Choroid plexus epithelial cell (primary cell): Measurements from ENCODE around the gene AGT.

ENCODE experiments used
- DNase-seq: peaks from one replicate; pipeline ENCODE4 v3.0.0-alpha.2; 2010; ENCODE audit warnings: low read depth
- H3K4me3 ChIP-seq: 2 replicates; pipeline ENCODE4 v1.5.1; 2011; ENCODE audit warnings: low read depth, mild to moderate bottlenecking, control low read depth, low read length, moderate library complexity
- TF ChIP-seq, protein P1 (sequence below): conservative IDR thresholded peaks from 2 replicates; pipeline ENCODE4 v1.5.1; 2011; ENCODE audit warnings: low read depth, mild to moderate bottlenecking, control low read depth, inconsistent platforms, low read length, moderate library complexity

The AGT gene

DNA sequence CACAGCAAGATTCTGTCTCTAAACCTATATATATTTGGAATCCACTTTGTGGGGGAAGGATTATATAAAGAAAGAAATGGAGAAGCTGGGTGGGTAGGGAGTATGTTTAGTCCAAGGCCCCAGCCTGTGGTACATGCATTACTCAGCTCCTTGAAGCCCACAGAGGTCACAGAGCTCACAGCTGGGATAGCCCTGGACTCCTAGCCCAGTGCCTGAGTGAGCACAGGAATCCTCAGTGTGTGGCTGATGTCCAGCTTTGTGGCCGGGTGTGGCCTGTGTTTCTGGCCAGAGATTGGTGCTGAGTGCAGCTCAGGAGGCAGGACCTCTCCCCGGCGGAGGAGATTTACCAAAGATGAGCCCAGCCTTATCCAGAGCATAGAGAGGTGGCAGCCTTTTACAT, 40.9 kb upstream of the AGT start:
- peak; percentile 70 for DNase-seq
- H3K4me3 ChIP-seq = no peak overlapping the region
- TF ChIP-seq, protein P1, sequence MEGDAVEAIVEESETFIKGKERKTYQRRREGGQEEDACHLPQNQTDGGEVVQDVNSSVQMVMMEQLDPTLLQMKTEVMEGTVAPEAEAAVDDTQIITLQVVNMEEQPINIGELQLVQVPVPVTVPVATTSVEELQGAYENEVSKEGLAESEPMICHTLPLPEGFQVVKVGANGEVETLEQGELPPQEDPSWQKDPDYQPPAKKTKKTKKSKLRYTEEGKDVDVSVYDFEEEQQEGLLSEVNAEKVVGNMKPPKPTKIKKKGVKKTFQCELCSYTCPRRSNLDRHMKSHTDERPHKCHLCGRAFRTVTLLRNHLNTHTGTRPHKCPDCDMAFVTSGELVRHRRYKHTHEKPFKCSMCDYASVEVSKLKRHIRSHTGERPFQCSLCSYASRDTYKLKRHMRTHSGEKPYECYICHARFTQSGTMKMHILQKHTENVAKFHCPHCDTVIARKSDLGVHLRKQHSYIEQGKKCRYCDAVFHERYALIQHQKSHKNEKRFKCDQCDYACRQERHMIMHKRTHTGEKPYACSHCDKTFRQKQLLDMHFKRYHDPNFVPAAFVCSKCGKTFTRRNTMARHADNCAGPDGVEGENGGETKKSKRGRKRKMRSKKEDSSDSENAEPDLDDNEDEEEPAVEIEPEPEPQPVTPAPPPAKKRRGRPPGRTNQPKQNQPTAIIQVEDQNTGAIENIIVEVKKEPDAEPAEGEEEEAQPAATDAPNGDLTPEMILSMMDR = no peak

DNA sequence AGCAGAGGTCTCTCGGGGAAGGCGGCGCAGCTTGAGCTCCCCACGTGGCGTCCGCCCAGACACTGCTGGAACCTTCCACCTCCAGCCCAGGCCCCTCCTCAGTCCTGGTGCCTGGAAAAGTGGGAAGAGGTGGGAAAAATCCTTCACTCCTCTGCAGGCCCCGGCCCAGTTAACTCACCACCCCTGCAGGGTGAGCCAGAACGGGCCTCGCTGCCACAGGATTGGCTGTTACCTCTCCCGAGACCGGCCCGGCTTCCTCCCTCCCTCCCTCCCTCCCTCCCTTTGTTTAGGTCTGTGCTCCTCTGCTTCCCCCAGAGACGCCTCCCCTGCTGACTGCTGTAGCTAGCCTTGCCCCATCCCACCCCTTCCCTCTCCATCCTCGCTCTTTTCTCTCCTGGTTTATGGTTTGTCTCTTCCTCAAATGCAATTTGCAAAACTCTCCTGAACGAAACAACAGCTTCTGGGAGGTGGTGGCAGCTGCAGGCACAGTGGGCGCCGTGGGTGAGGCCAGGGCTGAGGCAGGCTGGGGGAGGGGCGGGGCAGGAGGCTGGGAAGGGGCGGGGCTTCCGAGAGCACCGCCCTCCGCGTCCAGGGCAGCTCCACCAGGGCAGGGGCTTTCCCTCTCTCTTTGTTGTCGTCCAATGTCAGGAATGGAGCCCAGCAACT, 39.8 kb upstream of the AGT start:
- TF ChIP-seq, protein P1 = no peak
- H3K4me3 ChIP-seq = peak overlapping the region; percentile 40
- peak; percentile 47 for DNase-seq

DNA sequence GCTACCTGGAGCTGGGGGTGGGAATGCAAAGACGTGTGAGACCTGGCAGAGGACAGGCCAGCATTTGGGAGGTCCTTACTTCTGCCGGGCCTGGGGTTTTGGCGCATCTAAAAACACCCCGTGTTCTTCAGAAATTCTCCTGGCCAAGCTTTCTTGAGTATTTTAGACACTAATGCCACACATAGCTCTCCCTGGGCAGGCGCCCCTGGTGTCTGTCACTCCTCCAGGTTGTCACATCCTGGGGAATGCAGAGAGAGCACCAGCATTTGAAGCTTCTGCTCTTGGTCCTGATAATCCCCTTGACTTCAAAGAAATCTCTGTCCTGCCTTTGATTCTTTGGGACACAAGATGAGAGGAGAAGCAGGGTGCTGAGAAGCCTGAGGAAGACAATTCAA, 39.3 kb upstream of the AGT start:
- no peak for DNase-seq
- no peak overlapping the region for H3K4me3 ChIP-seq
- TF ChIP-seq, protein P1 = no peak

DNA sequence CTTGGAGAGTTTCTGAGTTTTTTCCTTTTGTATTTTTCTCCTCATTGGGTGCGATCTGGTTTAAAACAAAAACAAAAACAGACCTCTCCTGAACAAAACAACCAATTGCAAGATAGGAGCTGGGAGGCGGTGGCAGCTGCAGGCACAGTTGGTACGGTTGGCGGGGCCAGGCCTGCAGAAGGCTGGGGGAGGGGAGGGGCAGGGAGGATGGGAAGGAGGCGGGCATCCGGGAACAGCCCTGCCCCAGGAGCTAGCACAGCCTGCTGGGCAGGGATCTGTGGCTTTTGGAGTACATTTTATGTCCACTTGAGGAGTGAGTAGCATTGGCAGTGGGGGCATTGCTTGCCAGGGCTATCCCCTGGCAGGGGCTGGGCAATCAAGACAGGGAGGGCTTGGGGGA, 38.5 kb upstream of the AGT start:
- H3K4me3 ChIP-seq = no peak overlapping the region
- TF ChIP-seq, protein P1 = no peak

DNA sequence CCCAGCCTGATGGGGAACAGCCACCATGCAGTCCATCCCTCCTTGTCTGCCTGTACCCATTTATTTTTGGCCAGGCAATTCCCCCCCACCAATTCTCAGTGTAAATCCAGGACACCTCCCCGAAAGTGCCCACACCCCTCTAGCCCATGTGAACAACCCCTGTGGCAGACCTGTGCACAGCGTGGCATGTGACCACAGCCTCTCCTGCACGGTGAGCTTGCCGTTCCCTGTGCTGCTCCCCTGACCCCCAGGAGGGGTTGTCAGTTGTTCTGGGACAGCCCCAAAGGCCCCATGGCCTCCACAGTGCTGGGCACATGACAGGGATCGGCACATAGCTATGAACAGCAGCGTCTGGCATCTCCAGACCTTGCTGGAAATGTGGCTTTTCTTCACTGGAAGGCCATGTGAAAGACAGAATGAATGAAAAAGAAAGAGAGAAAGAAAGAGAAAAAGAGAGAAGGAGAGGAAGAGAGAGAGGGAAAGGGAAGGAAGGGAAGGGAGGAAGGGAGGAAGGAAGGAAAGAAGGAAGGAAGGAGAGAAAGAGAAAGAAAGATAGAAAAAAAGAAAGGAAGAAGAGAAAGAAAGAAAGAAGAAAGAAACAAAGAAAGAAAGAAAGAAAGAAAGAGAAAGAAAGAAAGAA, 37.2 kb upstream of the AGT start:
- no peak for DNase-seq
- TF ChIP-seq, protein P1 = no peak
- no peak overlapping the region for H3K4me3 ChIP-seq

More for the DNA sequence above, 38.5 kb upstream of the AGT start:
- no peak for DNase-seq

DNA sequence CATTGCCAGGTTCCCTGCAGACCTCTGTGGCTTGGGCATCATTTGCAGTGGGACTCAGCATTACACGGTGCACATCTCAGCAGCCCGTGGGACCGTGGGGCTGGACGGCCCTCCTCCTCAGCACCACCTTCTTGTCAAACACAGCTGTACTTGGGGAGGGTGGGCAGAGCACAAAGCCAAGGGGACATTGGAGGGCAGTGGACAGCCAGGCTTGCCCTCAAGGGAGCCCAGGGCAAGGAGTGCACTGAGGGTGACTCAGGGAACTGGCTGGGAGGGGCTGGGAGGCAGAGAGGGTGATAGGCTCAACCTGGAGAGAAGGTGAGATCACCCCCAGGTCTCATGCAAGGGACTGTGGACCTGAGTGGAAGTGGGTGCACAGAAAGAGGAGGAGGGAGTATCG, 36.7 kb upstream of the AGT start:
- no peak for DNase-seq
- H3K4me3 ChIP-seq = no peak overlapping the region
- TF ChIP-seq, protein P1 = no peak

DNA sequence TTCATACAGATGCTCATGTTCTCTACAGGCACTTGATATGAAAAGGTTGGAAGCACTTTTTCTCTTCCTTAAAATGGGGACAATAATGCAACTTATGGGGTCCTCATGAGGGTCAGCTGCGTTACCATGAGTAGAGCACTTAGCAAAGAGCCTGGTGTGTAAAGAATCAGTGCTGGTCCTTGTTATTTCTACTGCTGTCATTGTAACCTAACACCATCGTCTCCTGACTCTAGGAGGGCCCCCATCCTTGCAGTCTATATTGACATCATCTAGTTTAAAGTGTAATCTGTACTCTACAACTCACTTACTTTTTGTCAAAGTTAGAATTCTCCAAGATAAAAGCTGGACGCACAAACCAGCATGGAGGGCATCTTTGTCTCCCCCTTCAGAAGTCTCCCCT, 35.7 kb upstream of the AGT start:
- no peak for DNase-seq
- TF ChIP-seq, protein P1 = no peak
- no peak overlapping the region for H3K4me3 ChIP-seq
